HFF-Myc (cell line): ENCODE measurements around the gene KAZALD1.

Experiments
- DNase-seq: peaks from one replicate; pipeline ENCODE4 v3.0.0-alpha.2; 2011; ENCODE audit warnings: low read depth; ENCODE audit errors: extremely low read depth
- H3K4me3 ChIP-seq: replicated peaks from 2 replicates; pipeline ENCODE4 v1.5.1; 2011; ENCODE audit warnings: low read depth, mild to moderate bottlenecking, control low read depth, low read length
- TF ChIP-seq, protein P1 (sequence below): IDR thresholded peaks from 2 replicates; pipeline ENCODE4 v1.5.1; 2012; ENCODE audit warnings: mild to moderate bottlenecking, low read depth, low read length, control low read depth; ENCODE audit errors: missing control alignments

The KAZALD1 gene

GRCh38 chr10:101035314-101035713, 26.5 kb upstream of the KAZALD1 start:
- no peak overlapping the region for H3K4me3 ChIP-seq
- TF ChIP-seq, protein P1, sequence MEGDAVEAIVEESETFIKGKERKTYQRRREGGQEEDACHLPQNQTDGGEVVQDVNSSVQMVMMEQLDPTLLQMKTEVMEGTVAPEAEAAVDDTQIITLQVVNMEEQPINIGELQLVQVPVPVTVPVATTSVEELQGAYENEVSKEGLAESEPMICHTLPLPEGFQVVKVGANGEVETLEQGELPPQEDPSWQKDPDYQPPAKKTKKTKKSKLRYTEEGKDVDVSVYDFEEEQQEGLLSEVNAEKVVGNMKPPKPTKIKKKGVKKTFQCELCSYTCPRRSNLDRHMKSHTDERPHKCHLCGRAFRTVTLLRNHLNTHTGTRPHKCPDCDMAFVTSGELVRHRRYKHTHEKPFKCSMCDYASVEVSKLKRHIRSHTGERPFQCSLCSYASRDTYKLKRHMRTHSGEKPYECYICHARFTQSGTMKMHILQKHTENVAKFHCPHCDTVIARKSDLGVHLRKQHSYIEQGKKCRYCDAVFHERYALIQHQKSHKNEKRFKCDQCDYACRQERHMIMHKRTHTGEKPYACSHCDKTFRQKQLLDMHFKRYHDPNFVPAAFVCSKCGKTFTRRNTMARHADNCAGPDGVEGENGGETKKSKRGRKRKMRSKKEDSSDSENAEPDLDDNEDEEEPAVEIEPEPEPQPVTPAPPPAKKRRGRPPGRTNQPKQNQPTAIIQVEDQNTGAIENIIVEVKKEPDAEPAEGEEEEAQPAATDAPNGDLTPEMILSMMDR: no peak
- no peak for DNase-seq

DNA sequence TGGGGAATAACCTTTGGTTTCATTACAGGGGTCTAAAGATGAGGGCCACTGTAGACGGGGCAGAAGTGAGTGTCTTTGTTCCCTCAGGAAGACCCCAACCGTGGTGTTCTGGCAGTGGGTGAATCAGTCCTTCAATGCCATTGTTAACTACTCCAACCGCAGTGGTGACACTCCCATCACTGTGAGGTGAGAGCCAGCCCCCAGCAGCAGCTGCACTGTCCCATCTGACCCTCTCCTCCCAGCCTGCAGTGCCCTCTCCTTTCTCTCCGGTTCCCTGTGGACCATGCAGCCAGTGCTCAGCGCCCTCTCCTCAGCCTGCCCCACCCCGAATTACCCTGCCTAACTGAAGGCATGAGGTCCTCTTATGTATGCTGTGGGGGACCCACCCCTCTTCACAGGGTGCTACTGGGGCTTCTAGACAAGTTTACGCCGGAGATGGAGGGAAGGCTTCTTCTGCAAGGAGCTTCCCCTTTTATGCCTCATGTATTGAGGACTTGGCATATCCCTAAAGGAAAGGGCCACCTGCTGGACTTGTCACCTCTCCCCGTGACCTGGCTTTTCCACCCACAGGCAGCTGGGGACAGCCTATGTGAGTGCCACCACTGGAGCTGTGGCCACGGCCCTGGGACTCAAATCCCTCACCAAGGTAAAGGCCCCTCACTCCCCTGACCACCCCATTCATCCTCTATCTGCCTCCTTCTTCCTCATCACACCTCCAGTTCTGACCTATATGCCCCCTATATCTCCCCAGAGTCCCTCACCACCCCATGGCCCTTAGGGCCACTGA, 25.7 kb upstream of the KAZALD1 start:
- no peak overlapping the region for H3K4me3 ChIP-seq
- DNase-seq: no peak
- TF ChIP-seq, protein P1: no peak

DNA sequence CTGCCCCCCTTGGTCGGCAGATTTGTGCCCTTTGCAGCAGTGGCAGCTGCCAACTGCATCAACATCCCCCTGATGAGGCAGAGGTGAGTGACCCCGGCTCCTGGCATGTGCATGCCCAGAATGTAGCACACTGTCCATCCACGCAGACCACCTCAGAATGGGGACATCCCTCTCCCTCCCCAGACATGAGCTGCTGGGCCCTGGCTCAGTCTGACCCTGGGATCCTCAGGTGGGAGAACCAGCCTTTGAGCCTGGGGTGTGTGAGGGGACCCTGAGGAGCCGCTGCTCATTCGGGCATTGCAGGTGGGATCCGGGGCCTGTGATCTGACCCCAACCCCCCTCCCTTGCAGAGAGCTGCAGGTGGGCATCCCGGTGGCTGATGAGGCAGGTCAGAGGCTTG, 25.1 kb upstream of the KAZALD1 start:
- DNase-seq: no peak

GRCh38 chr10:101038484-101038883, 23.3 kb upstream of the KAZALD1 start:
- TF ChIP-seq, protein P1: no peak
- DNase-seq: no peak
- H3K4me3 ChIP-seq: no peak overlapping the region

More for the DNA sequence above, 25.1 kb upstream of the KAZALD1 start:
- TF ChIP-seq, protein P1: no peak
- H3K4me3 ChIP-seq: no peak overlapping the region

- TF ChIP-seq, protein P1: no peak
- no peak overlapping the region for H3K4me3 ChIP-seq
- DNase-seq: no peak
Measured at GRCh38 chr10:101040061-101040460, 21.7 kb upstream of the KAZALD1 start.

GRCh38 chr10:101040851-101041250, 20.9 kb upstream of the KAZALD1 start:
- DNase-seq: no peak
- H3K4me3 ChIP-seq: no peak overlapping the region
- TF ChIP-seq, protein P1: no peak
